Limb (tissue), 2 donors: Measurements from ENCODE around the gene SOX10.

Source experiments
- DNase-seq, 2 donors: peaks; one replicate each; pipeline ENCODE4 v3.0.0-alpha.2; 2016; ENCODE audit errors: extremely low spot score in 2 of 2

The SOX10 gene

GRCh38 chr22:37983860-37984791, at the start of gene SOX10:
TSS of gene SOX10 (minus strand) at chr22:37984555. CDS start at chr22:37983784, 771 bp downstream.
- no peak for DNase-seq

DNA sequence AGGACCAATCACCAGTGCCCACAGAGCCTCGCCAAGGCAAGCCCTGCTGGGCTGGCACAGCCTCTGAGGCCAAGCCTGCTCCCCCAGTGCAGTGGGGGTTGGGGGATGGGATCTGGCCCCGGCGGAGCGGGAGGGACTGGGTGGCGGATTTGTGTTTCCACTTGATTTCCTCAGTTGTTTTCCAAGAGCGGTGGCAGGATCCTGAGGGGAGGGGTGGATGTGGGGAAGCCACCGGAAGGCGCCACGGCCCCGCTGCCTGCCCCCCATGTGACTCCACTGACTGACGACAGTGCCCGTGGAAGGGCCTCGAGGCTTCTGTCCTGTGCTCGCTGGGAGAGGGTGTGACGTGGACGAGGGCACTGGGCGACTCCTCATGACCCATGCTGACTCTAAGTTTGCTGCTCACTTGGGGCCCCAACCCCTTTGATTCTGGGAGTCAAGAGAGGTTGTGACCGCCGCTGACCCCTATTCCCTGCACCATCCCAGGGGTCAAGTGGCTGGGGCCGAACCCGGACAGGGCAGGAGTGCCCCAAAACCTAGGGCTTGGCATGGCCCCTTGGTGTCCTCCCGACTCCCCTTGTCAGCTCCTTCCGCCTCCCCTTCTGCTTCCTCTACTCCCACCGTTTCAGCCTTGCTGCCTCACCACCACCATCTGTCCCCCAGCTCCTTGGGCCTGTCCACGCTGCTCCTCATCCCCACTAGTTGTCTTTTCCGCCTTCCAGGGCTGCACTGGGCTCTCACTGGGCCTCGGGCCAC, 49.3 kb upstream of the SOX10 start:
- DNase-seq, result no peak

DNA sequence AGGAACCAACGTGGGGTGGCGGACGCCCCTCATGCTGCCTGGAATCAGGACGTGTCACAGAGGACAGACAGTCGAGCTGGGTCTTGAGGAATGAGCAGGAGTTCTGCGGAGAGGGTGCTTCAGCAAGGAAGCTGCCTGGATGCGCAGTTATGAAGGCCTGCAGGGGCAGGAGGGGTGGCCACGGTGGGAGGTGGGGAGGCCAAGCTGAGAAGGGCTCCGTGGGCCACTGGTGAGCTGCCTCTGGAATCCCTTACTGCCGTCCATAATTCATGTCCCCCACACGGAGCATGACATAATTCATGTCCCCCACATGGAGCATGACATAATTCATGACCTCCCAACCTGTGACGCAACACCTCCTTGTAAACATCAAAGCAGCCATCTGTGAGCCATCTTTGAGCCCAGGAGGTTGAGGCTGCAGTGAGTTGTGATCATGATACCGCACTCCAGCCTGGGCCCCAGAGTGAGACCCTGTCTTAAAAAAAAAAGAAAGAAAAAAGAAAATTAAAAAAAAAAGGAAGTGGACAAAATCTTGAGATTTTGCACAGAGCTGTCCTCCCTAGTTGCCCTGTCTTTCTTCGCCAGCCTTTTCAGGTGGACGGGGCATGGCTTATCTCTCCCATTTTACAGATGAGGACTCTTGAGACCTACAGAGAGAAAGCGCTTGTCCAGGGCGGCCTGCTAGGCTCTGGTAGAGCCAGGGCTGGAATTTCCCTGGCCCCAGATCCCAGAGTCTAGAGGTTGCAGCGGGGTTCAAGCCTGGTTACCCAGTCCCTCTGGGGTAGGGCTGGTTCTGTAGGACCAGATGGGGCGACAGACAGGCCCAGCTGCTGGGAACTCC, 48.5 kb upstream of the SOX10 start:
- no peak for DNase-seq

DNA sequence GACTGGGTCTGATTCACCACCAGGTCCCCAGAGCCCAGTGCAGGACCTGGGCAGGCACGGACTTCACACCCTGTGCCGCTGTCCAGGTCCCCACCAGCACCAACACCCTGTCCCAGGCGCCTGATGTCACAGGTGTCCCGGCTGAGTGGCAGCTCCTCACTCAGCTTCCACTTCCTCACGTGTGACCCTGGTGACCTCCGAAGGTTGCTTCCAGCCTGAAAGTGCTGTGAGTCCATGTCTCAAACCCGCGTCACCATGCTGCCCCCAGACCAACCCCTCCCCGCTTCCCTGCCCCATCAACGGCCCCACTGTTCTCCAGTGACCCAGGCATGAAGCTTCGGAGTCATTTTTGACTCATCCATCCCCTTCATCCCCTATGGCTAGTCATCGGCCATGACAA, 47.1 kb upstream of the SOX10 start:
- no peak for DNase-seq

DNA sequence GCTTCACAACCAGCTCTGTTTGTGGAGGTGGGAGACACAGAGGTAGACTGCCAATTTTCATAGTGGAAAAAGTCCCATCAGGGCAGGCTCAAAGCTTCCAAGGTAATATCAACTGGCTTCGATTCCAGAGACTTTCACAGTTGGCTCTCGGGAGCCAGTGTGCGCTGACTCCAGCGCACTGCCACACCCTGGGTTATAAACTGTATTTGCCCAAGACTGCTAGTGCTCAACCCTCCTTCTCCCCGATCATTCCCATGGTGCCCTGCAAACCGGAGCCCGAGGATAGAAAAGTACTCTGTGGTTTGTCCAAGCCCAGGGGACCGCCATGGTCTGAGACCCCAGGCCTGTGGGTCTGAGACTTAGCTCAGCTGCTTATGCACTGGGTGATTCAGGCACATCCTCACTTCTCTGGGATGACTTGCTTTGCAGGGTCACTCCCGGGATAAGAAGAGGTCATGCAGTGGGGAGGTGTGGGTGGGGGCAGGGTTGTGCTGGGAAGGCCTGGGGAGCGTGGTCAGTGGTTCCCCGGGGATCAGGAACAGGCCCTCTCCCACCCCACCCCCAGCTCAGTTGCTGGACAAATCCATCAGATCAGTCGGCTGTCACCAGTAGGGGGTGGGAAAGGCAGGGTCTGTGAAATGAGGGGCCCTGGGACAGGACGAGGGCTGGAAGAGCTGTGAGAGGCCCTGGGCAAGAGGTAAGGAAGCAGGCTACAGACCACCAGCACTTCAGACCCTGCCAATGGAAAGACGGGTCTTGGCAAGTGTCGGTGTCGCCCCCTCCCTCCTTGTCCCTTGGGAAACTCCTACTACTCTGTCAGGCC, 46.2 kb upstream of the SOX10 start:
- DNase-seq, result no peak

- no peak for DNase-seq
Measured at GRCh38 chr22:38029901-38030300, 45.5 kb upstream of the SOX10 start.

- no peak for DNase-seq
Measured at GRCh38 chr22:38029370-38029769, 45.0 kb upstream of the SOX10 start.

- DNase-seq, result no peak
Measured at GRCh38 chr22:38028344-38029130, 44.2 kb upstream of the SOX10 start.

GRCh38 chr22:38027487-38027886, 43.1 kb upstream of the SOX10 start:
- DNase-seq, result no peak

DNA sequence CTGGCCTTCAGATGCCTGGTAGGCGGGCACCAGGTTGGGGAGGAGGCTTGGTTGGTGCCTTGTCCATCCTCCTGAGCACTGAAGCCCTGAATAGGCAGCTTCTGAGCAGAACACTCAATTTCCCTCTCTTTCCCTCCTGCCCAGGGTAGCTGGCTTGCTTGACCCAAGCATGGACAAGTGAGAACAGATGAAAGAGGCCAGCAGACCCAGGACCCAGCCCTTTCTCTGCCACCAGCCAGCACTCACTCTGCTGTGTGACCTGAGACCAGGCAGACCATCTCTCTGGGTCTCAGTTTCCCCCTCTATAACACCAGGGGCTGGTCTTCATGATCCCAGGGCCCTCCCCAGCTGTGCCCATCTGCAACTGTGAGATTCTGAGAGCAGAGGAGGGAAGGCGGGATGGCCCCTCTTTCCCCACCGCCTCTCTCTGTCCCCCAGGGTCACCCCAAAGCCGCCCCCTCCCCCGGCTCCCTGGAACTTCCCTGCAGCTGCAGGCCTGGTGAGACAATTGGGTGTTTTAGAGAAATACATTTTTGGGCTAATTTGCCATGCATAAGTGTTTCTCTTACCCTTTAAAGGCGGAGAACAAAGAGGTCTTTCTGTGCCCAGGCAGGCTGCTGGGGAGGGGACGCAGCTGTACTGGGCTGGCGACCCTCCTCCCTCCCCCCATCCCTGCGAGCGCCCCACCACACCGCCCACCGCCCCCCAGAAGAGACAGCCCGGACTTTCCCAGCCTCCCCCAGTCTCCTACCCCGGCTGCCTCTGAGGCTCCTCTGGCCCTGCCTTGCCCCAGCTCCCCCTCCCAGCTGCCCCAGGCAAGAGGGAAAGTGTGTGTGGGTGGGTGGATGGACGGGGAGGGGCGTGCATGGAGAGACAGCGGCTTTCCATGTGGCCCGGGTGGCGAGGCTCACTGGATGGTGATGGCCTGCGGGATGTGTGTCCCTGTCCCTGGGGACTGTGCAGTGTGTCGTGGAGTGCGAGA, 42.1 kb upstream of the SOX10 start:
- DNase-seq, result peak; percentile 27 to 72

DNA sequence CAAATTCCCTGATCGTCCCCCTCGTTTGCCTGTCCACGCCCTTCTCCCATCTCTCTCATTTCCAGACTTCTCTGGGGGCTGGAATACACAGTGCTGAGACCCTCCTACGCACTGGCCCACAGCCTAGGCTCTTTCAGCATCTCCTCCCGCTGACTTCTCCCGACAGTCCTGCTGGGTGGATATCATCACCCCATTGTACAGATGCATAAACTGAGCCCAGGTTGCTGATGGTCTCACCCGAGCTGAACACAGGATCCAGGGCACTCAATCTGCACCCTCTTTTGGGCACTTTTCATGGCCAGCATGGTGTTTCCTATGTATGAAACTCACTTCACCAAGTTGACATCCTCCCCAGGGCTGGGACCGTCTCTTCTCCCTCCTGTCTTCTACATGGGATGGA, 41.2 kb upstream of the SOX10 start:
- DNase-seq, result no peak

DNA sequence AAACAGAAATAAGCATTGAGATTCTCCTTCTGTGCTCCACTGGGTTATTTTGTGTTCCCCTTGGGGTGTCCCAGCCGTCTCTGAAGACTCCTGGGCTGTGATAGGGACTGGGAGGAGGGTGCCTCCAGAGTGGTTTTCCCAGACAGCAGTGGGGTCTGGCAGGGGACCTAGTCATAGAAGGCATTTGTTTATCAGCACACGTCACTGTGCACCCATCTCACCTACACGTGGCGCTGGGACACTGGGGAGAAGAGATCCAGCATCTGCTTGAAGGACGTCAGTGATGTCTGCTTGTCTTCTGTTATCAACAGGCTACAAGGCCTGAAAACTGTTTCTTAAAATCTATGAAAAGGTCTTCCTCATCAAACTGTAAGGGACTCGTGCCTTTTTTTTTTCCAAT, 38.7 kb upstream of the SOX10 start:
- no peak for DNase-seq

DNA sequence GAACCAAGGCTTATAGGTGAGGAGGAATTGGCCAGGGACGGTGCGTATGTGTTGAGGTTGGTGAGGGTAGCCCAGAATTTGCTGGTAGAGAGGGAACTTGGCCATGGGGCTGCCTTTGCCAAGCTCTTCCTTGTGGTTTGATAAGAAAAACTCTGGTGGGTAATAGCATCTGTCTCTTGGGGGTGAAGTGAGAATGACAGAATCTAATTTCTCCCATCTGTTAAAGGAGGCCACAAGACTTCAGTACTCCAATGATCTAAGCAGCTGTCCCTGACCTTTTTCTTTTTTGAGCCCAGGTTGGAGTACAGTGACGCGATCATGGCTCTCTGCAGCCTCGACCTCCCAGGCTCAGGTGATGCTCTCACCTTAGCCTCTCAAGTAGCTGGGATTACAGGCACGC, 36.9 kb upstream of the SOX10 start:
- no peak for DNase-seq

DNA sequence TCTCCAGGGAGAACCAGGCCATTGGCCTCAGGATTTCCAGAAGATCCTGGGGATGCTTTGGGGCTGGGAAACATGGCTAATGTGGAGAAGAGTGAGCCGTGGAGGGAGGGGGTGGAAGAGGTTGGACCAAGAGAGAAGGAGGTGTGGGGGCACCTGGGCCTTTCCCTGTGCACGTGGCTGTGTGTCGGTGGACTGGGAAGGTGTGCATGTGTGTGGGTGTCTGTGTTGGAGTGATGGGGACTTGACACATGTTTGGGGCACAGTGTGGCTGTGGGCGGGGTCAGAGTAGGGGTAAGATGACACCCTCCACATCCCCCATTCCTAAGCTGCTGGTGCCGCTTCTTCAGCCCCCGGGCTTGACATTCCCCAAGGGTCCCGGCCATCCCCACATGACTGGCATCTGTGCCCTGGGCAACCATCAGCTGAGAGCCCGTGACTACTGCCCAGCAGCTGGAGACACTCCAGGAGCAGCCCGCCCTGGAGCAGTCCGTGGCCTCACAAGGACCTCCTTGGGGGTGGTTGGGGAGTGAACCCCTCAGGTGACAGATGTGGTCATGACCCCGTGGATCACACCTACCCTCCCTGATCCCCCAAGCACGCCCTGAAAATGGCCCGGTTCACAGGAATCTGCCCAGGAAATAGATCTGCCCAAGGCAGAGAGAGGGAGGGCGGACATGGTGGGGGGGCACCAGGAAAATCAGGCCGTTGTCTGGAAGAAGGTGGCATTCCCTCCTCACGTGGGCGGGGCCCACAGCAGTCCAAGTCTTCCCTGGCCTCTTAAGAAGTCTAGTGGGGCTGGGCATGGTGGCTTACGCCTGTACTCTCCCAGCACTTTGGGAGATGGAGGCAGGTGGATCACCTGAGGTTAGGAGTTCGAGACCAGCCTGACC, 34.8 kb upstream of the SOX10 start:
- DNase-seq, result no peak

DNA sequence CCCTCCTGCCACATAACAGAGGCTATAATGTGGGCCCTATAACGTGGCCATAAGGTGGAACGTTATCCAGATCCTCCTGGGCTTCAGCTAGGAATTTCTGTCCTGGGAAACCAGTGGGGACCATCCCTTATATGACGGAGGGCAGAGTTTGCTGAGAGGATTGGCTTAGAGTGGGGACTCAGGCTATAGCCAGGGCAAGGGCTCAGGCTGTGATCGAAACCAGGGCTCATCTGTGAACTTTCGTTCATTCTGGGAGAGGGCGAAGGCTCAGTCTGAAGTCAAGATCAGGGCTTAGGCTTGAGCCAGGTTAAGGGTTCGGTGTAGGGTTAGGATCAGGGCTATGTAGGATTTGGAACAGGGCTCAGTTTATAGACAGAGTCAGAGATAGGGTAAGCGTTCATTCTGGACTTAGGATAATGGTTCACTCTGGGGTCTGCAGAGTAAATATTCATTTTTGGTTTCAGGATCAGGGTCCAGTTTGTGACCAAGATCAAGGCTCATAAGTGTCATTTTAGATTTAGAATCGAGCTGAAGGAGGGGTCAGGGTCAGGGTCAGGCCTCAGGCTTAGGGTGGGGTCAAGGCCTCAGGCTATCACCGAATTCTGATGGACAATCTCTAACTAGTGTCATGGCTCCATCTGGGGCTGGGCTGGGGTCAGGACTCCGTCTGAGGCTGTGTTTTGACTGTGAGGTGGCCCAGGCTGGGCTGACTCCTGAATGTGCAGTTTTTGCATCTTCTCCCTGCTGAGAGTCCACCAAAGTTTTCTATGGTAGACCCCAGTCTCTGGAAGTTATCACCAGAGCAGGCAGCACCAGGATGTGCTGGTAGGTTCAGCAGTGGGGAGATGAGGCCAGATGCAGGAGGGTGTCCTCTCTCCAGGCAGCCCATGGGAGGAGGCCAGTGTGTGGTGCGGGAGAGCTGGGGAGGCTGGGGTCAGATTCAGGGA, 33.9 kb upstream of the SOX10 start:
- no peak for DNase-seq

DNA sequence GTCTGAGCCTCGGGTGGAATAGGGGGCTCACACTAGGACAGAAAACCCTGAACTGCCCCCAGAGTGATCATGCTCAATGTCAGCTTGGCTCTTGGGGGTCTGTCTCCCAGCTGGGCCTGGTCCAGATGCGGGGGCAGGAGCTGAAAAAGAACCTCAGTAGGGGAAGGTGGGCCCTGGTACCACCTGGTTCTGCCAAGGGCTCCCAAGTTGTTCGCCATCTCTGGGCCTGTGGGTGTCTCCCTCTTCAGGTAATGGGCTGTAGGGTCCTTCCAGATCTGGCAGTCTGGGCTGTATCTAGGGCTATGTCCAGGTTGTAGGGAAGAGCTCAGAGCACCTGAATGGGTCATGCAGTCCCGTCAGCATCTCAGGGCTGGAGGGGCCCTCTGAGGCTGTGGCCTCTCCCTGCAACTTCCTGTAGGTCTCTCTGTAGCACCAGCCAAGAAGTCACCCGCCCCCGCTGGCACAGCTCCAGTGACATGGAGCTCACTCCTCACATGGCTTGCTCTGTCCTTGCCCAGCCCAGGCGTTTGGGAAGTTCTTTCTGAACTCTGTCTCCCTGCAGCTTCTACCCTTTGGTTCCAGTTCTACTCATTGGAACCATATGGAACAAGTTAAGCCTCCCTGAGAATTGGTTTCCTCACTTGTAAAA, 33.0 kb upstream of the SOX10 start:
- DNase-seq, result peak; percentile 45 to 76
